HG03103 (cell line): ENCODE measurements around the gene OR11H7.
"Not testable (repeated sequence)": the region's sequence is repeated elsewhere in the genome, so short reads cannot be mapped to it uniquely, and the experiment has no call there.

Experiments used
- ATAC-seq: cut with Tn5 transposase; IDR thresholded peaks from one replicate; pipeline ENCODE4 v1.9.1; 2021; ENCODE audit warnings: low read depth; ENCODE audit not compliant: unreplicated experiment

OR11H7 gene

GRCh38 chr14:20274062-20274461 is 45.3 kb downstream of the OR11H7 start:
- ATAC-seq, result no peak

- ATAC-seq, result no peak
These were observed 48.6 kb downstream of the OR11H7 start for GRCh38 chr14:20277409-20277808.

GRCh38 chr14:20278414-20278813 is 49.6 kb downstream of the OR11H7 start:
- ATAC-seq, result no peak

GRCh38 chr14:20280265-20280664 is 51.5 kb downstream of the OR11H7 start:
- ATAC-seq, result not testable (repeated sequence)
